ENCODE results near the gene ADGRB3.
"Not testable (repeated sequence)": the region's sequence is repeated elsewhere in the genome, so short reads cannot be mapped to it uniquely, and the experiment has no call there.

The ADGRB3 gene

DNA sequence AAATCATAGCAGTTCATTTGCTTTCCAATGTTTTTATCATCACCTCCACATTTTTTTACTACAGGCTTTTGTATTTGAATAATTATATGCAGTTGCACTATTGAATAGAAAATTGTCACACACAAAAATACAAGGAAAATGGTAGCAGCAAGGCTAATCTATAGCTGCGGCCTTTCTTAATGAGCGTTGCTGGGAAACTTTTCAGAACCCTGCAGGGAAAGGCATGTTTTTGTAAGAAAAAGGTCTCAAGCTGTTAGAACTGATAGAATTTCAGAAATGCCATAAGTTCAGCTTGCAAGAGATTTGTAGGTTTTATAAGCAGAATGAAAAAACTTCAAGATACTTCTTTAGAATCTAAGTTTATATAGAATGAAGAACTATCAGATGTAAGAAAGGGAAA is 625.9 kb downstream of the ADGRB3 start:
- DNase-seq (ENCODE audit: low read depth), result no peak

DNA sequence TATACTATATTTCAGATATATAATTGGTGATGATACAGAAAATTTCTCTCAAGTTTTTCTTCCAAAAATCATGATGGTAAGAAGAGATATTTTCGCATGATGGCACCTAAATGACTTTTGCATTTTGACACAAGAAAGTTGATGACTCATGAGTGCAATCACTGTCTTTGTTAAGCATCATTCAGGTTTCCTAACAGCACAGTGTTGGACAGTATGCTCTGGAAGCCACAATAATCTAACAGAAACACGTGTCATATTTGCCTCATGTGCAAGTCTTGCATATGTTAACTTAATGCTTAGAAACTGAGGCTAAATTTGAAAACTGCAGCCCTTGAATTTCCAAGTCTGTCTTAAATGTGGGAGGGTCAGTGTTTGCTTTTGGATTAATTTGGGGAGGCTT is 628.2 kb downstream of the ADGRB3 start:
- DNase-seq (ENCODE audit: low read depth), result no peak

DNA sequence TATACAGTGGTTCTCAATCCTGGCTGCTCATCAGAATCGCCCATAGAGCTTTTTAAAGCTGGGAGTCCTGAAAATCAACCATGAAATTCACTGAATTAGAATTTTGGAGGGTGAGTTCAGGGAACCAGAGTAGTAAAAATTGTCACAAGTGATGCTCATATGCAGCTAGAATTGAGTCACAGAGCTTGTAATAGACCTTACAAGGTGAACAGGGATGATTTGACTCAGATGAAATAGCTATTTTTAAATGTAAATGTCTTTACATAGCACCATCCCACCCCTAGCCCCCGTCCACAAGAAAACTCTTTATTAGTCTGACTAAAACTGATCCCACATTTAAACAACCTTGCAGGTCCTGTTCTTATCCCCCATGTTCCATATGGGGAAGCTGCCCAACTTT is 630.0 kb downstream of the ADGRB3 start:
- no peak for DNase-seq (ENCODE audit: low read depth)

DNA sequence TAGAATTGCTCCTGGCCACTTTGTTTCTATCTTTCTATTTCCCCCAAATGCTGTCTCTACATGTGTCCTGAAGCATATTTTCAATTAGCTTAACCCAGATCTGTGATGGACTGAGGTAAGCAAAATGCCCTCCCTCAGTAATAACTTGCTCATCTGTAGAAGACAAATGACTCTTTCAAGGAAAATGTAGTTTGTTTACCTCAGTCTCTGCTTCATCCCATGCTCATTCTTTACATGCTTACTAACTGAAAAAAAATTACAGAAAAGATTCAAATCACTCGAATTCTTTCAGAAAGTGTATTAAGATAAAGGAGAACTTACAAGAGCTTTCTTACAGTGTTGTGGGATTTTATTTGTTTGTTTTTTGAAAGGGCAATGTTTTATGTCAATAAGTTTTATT is 630.6 kb downstream of the ADGRB3 start:
- DNase-seq (ENCODE audit: low read depth), result no peak

DNA sequence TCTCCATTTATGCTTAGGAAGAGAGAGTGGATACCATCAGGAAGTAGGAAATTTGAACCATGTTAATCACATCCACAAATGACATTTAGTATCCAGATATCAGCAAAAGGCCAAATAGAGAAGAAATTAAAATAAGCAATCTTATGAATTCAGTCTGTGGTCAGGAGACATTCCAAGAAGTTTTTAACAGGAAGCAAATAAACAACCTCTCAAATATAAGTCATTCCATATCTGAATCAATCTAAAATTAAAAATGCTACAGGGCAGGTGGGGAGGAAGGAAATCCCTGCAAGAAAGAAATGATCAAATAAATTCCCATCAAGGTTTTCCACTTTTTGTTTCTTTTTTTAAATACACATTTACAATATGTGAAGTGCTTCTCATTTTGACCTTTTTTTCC is 641.1 kb downstream of the ADGRB3 start:
- no peak for DNase-seq (ENCODE audit: low read depth)

DNA sequence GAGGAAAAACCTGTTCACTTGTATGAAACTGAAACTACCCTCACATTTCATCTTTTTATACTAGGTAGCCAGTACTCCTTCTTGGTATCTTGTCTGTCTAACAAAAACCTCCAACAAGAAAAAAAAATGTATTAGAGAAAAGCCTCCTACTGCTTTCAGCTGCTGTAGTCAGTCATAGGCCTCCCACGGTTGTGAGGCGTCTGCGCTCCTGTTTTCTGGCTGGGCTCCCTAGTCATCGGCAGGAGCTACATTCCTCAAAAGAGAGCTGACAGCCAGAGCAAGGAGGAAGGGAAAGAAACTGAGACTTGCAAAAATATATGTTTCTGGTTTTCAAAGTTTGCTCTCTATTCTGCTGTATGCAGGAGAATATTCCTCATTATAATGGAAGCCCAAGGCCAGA is 644.7 kb downstream of the ADGRB3 start:
- no peak for DNase-seq (ENCODE audit: low read depth)

DNA sequence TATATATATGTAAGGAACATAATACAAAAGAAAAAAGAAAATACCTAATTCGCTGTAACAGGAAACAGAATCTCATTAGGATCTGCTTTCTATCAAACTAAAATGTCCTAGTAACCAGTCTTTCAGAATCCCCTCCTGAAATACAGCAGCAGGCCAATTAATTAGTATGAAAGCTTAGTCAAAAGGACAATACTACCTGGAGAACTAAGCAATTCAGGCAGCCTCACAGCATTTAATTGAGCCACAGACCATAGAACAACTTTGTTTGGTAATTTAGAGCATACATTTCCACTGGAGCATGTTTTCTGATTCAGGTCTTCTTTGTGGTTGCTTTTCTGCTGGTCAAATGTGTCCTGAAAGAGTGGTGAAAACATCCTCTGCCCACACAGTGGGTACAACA is 645.8 kb downstream of the ADGRB3 start:
- no peak for DNase-seq (ENCODE audit: low read depth)

DNA sequence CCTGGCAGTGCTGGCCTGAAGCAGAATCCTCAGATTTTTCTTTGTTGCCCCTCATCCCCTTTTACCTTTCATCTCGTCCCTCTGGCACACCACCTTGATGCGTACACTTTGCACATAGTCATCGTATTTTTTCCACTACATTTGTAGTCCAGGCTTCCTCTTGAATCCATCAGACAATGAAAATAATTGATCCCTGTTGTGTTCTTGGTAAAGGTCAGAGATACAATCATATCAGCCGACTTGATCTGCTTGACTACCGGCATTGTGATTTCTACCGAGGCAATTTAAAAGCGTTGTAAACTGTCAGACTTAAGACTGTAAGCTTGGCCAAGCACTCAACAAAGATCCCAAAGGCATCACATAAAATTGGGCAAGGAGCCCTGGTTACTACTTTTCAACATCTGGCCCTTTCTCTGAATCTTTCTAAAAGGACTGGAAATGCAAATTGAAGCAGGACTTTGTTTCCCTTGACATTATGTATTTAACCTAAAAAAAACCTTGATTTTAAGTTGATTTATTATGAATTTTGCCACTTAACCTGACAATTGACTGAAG is 649.2 kb downstream of the ADGRB3 start:
- DNase-seq (ENCODE audit: low read depth), result no peak

DNA sequence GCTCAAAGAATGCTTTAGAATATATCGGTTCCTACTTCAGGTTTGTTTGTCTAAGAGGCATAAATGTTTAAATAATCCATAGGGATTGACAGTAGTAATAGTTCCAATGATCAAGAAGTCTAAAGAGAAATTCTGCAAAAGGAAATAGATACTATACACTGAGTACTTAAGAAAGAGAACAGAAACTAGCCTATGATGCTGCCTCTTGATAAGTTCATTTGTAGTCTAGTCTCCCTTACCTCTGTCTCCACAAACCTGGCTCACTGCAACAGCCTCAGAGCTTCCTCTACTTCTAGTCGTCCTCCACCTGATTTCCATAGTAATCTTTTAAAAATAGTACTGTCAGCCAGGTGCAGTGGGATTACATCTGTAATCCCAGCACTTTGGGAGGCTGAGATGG is 650.0 kb downstream of the ADGRB3 start:
- no peak for DNase-seq (ENCODE audit: low read depth)

DNA sequence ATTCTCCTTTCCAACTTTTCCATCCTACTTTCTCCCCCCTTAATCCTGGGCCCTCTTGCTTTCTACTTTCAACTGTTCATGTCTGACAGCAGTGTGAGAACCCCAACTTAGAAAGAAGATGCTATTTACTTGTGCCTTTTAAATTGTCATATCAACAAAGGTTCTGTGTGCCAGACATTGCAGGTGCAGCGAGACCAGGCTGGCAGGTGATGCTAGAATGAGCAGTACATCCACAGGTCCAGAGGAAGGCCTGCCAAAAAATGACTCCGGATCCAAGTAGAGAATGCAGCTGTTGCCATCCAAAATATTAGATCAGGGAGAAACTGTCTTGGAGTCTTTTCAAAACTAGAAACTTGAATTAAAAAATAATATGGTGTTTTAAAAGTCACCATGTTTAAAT is 651.2 kb downstream of the ADGRB3 start:
- DNase-seq (ENCODE audit: low read depth), result no peak

DNA sequence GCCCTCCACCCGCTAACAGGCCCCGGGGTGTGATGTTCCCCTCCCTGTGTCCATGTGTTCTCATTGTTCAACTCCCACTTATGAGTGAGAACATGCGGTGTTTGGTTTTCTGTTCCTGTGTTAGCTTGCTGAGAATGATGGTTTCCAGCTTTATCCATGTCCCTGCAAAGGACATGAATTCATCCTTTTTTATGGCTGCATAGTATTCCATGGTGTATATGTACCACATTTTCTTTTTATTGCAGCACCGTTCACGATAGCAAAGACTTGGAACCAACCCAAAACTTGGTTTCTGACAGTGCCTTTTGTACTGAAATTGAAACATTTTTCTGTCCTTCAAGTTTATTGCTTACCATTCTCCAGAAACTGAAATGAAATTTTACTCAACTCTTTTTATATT is 653.1 kb downstream of the ADGRB3 start:
- not testable (repeated sequence) for DNase-seq (ENCODE audit: low read depth)

DNA sequence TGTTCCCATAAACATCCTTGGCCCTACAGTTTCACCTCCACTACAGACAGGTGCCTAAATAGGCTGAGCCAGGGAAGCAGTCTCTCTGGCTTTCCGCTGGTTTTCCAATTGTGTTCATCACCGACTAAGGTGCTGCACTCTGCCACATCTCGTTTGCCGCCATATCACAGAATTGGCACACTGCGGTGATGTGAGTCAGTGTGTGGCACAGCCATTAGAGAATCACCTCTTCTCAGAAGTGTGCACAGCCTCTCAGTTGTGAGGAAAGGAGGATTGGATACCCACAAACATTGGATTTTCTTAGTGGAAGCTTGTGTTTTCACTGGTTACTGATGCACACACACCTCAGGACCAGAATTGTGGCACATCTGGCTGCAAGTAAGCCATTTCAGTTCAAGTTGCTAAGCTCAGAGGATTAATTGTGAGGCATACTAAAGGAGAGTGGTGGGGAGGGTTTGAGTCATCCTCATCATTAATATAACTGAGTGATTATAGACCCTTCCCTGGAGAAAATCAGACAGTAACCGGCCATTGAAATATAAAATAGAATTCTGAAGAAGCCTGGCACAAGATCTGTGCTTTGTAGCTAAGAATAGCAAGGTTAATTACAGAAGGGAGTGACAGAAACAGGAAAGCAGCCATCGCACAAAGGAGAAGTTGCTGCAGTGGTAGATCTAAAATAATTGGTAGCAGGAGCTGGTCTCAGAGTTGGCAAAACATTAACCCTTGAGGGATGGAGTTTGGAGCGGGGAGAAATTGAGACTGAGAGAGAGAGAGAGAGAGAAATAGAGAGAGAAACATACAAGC is 654.8 kb downstream of the ADGRB3 start:
- no peak for DNase-seq (ENCODE audit: low read depth)

DNA sequence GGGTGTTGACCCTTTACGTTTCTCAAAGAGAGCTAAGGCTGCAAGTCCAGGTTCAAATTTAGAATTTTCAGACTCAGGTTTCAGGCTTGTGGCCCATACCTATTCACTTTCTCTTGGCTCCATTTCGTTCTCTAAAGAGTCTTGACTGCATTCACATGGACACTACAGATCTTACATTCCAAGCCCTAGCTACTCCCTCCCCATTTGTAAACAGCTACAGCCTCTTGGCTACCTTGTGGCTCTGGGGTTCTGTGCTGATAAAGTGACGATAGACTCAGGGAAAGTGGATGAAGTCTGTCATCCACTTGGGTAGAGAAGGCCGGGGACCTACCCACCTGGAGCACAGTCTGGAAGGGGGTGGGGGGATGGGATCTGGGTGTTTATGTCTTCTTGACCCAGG is 658.4 kb downstream of the ADGRB3 start:
- no peak for DNase-seq (ENCODE audit: low read depth)

DNA sequence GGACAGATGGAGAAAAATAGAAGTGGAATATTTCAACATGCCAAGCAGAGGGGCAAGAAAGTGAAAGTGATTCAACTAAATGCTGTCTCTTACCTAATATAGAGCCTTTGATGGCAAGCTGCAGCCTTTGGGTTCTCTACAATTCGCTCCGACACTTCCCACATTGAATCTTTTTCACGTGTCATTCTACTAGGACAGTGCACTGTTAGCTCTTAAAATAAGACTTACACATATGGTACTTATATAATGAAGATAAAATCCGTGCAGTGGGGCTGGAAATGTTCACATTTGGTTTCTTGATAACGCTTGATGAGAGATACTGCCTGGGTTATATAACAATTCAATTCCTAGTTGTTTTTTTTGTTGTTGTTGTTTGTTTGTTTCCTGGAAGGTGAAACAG is 659.3 kb downstream of the ADGRB3 start:
- DNase-seq (ENCODE audit: low read depth), result no peak

DNA sequence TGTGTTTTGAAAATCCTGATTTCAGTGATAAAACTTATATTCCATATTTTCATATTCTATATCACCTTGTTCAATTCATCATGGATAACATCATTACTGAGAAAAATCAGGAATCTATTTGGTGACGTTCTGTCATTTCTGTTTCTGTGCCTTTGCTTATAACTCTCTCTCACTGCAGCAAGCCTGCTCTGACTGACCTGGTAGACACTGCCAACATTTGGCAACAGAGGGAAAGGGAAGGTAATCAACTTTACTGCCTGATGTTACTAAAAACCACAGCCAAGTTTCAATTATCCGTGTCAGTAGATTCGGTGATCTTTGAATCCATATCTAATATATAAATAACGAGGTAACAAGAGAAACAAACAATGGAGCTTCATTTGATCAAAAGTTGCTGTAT is 659.8 kb downstream of the ADGRB3 start:
- no peak for DNase-seq (ENCODE audit: low read depth)

DNA sequence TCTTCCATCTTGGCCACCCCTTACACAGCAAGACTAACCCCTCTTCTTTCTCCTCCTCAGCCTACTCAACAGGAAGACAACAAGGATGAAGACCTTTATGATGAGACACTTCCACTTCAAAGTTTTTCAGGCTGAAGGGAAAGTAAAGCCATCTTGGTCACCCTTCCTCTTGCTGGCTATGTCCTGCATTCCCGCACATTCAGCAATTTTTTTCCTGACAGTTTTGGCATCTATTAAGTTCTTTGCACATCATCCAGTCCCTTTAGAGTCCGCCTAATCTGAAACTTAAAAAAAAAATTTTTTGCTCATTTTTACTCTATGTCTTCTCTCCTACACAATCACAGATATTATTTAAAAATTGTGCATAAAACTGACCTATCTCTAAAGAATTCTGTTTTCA is 668.3 kb downstream of the ADGRB3 start:
- DNase-seq (ENCODE audit: low read depth), result no peak

DNA sequence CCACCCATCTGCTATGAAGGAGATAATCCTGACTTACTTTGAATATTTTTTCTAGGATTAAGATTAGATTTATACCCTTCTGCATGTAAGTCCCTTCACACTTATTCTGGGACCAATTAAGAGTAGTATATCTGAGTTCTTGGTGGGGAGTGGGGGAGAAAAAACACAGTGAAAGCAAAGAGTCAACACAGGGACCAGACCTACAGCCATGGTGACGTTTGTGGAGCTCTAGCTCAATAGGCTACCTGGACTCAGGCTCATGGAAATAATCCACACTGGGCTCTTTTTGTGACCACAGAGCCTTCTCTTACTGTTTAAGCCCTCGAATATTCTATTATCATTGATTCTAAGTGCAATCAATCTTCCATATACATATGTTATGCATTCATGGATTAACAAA is 670.4 kb downstream of the ADGRB3 start:
- no peak for DNase-seq (ENCODE audit: low read depth)

DNA sequence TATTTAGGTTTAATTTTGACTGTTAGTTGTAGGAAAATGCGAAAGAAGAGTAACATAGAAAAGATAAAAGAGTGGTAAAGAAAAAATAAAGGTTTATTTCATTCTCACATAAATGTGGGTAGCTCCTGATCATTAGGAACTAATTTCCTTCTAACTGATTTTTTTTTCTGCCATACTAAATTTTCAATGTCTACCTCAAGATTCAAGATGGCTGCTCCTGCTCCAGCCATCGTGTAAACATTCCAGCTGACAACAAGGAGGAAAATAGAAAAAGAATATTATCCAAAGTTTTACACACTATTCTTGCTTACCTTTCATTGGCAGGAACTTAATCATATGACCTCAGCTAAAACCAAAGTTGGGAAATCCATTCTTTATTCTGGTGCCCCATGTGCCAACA is 673.5 kb downstream of the ADGRB3 start:
- DNase-seq (ENCODE audit: low read depth), result no peak

DNA sequence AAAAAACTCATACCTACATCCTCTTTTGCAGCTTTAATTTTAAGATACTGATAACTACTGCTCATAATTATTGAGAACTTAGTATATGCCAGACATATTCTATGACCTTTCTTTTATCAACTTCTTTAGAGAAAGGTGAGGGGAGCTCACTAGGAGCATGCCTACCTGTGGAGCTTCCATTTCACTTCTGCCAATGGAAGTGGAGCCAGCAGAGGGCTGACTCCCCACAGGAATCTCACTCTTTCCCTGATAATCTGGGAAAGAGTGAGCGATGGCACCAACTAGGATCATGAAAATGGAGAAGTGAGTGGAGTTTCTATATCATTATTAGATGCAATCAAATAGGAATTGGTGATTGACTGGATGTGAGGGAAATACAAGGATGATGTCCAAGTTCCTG is 676.8 kb downstream of the ADGRB3 start:
- DNase-seq (ENCODE audit: low read depth), result no peak

DNA sequence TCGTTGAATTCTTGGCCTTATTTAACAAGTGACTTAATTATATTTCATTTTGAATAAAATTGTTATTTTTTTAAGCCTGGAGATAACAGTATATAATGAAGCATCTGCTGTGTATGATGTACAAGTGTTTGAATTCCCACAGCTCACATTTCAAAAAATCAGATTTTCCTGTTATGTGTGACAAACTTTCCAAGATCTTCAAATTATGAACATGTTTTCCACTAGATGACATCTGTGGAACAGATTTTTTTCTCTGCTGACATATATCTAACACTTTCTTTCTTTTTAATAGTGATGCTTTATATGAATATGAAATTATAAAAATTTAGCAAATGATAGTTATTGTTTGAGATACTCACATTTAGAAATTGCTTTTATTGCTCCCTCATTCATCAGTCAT is 678.9 kb downstream of the ADGRB3 start:
- no peak for DNase-seq (ENCODE audit: low read depth)

DNA sequence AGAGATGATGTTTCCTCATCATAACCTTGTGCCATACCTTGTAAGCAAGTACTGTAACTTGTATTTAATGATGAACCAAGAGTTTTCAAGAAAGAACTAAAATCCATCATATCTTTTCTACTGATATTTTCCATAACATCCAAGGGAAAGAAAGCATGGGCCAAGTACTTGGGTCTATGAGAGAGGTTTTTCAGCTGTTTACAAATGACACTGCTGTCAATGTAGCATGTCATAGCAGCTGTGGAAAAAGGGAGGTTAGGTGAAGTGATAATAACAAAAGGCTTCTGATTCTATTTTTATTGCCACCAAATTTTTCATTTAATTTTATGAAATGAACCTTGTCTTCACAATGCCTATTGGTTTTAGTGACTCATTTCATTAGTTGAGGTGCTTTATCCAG is 679.4 kb downstream of the ADGRB3 start:
- DNase-seq (ENCODE audit: low read depth), result no peak

DNA sequence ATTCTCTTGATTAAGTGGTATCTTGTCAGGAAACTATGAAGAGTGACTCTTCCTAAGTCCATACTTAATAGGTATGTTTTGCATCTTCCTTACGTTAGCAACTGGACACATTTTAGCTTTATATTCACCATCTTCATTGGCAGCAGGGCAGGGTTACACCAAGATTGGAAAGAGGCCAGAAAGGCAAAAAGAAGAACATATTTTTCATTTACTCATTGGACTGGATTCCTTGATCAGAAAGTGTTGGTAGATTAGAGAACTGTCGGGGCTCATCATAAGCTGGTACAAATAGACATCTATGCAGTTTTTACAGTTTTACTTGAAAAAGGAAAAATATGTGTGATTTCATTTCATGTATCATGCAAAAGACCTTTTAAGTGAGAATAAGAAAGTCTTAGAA is 696.8 kb downstream of the ADGRB3 start:
- no peak for DNase-seq (ENCODE audit: low read depth)

DNA sequence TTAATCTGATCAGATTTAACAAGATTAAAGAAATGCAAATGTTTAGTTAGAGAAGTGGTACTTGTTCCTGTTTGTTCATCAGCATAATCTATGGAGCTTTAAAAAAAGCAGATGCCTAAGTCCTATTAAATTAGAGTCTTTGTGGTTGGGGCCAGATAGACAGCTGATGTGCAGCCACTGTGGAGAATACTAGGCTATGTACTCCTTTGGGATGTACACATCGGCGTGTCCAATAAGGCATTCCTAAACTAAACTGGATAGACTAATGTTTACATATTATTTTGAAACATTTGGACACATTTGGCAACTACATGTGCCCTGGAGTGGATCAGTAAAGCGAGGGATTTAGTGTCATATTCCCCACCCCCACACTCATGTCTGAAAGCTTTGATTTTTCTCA is 702.2 kb downstream of the ADGRB3 start:
- DNase-seq (ENCODE audit: low read depth), result no peak

DNA sequence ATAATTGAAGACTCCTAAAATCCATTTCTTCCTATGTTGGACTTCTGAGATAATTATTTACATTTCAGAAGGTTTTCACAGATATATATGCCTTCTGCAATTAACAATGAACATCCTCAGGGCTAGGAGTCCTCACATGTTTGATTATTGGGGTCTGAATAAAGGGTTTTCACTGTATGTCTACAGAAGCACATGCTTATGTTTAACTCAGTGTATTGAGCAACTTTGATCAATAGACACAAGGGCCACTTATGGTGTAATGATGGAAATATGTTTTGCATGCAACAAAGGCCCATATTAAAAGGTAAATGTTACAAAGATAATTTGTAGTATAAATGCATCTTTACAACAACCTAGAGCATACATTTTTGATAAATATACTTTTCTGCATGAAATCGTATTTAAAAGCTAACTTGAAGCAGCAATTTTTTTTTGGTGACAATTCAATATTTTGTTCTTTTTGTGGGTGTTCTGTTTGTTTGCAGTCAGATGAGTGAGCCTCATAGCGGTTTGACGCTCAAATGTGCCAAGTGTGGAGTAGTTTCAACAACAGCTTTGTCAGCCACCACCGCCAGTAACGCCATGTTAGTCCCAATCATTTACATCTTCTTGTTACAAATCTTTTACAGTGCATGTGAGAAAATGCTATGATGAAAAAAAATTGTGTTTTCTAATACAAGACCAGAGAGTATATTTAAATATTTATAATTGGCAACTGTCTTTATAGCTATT is 703.5 kb downstream of the ADGRB3 start:
- DNase-seq (ENCODE audit: low read depth), result no peak

All from stimulated activated CD8-positive, alpha-beta memory T cell treated with anti-CD3 and anti-CD28 coated beads, Interleukin-7, amount 100 ng/mL, for 24 hours (primary cell).